Heart right ventricle (tissue), 16 donors: ENCODE data around the gene CA4. TPM values are rescaled to one million over a fixed set of nuclear protein-coding genes. Genes with fewer than 3 reads are reported as not detected.

Source experiments
- ATAC-seq, 8 donors: fragments of 200-7000 bp; cut with Tn5 transposase; one replicate each; pipeline ENCODE4 v1.9.1; 2020; ENCODE audit warnings: mild to moderate bottlenecking in 8 of 8, moderate library complexity in 8 of 8, moderate number of reproducible peaks in 1 of 8
- DNase-seq, 2 donors: peaks; one replicate each; pipeline ENCODE4 v3.0.0-alpha.2; 2020
- H3K27ac ChIP-seq, 10 donors: fragments of 200-600 bp; sonication (generic) in 2 of 10; one replicate each; pipeline versions ENCODE4 v1.5.0 to v1.8.0; 2020 to 2022; ENCODE audit warnings: mild to moderate bottlenecking in 3 of 10
- H3K27me3 ChIP-seq, 7 donors: fragments of 200-600 bp; one replicate each; pipeline ENCODE4 v1.8.0; 2021 to 2022; ENCODE audit warnings: mild to moderate bottlenecking in 2 of 7
- H3K36me3 ChIP-seq, 9 donors: fragments of 200-600 bp; sonication (generic) in 1 of 9; one replicate each; pipeline versions ENCODE4 v1.5.0 to v1.8.0; 2020 to 2022; ENCODE audit warnings: mild to moderate bottlenecking in 2 of 9
- H3K4me1 ChIP-seq, 9 donors: fragments of 200-600 bp; sonication (generic) in 1 of 9; one replicate each; pipeline versions ENCODE4 v1.5.0 to v1.8.0; 2020 to 2022; ENCODE audit warnings: mild to moderate bottlenecking in 4 of 9
- H3K4me3 ChIP-seq, 10 donors: fragments of 200-600 bp; sonication (generic) in 2 of 10; one replicate each; pipeline versions ENCODE4 v1.5.0 to v1.8.0; 2020 to 2022; ENCODE audit warnings: mild to moderate bottlenecking in 7 of 10, moderate library complexity in 2 of 10
- H3K9me3 ChIP-seq, 11 donors: fragments of 200-600 bp in 10 of 11; sonication (generic) in 2 of 11; one replicate each; pipeline versions ENCODE4 v1.5.0 to v1.8.0; 2013 to 2022; ENCODE audit warnings: mild to moderate bottlenecking in 2 of 11, control low read depth in 1 of 11, moderate library complexity in 1 of 11
- CTCF ChIP-seq, 9 donors: fragments of 200-600 bp; sonication (generic) in 2 of 9; IDR thresholded peaks; one replicate each; pipeline versions ENCODE4 v1.5.0 to v1.8.0; 2021 to 2022; ENCODE audit warnings: antibody characterized with exemption in 9 of 9, mild to moderate bottlenecking in 5 of 9, moderate library complexity in 1 of 9
- WGBS, 2 donors: extraction: QIAGEN DNeasy Blood & Tissue Kit; methylation state at CpG; one replicate each; pipeline ENCODE4 v1.1.7; 2013; ENCODE audit warnings: inconsistent platforms in 1 of 2; 5-methylcytosine and 5-hydroxymethylcytosine counted together
- intact Hi-C, 10 donors: fragments of 100-400 bp; cut with DNase I; formaldehyde crosslinking; loops; one replicate each; pipeline versions ENCODE4 v1.11.1 to v1.14.2; 2022
- polyA plus RNA-seq, 2 donors: library from polyadenylated mRNA; stranded (reverse); fragments of 200-250 nt; gene quantifications; one replicate each; pipeline ENCODE4 v1.2.3, GENCODE V29; 2013
- total RNA-seq, 10 donors: library from RNA; stranded (reverse); fragmentation: NEBNext Ultra II Directional in 3 of 10; extraction: Animal tissue kit (Norgen Biotek cat#: 25700) in 3 of 10; gene quantifications; one replicate each; pipeline versions ENCODE4 v1.2.1 to v1.2.4, GENCODE V29; 2021 to 2023
- donor health status: Arrhythmogenic right ventricular cardiomyopathy.
- donor health status: ischemic (EF 13 %, LVEDD 7.1; RV severe dilation, severe dysfunction).
- donor health status: healthy with polysubstance abuse.
- donor health status: DM: no; HTN: yes; CAD: no.
- donor health status: DM: no; HTN: no; CAD: no.
- donor health status: ischemic (EF 25% LVEDD 6.9; RV normal size, moderate dysfunction).
- donor health status: ischemic (EF 25% LVEDD 5.7; RV mildly dilated, moderate dysfunction).
- donor health status: healthy.
- donor health status: DM: yes; HTN: yes; CAD: no.
- donor health status: Ischemic cardiomyopathy.
- donor health status: ischemic (EF 35%, LVEDD 5.7; RV mildly dilated, moderate dysfunction).
- donor health status: nonischemic (EF 11% LVEDD 7.7; RV severe dilation, severe dysfunction).
- donor health status: DM: yes; HTN: yes; CAD: no.
- donor health status: PGD.
- donor health status: ischemic (EF 29% LVEDD 5.4; RV normal size, mild dysfunction).
- donor health status: nonischemic (EF 23%, LVEDD 6.1; RV moderate dilation, normal function).

The CA4 gene
- total and polyA plus RNA-seq, 12 donors = 5.7 to 57.8 (median 16.2) TPM

GRCh38 chr17:60160829-60161501 is 11.2 kb downstream of the CA4 start:
- DNase-seq (no peak), ATAC-seq (no peak)
- TF ChIP-seq CTCF (IDR thresholded peaks at IDR 0.05) = no peak
- Histone ChIP-seq H3K27me3 (peaks cover 0 to 53% (median 8%) of the 10 kb centered on the region in 7 donors), H3K27ac (peak overlapping the region in 9 of 10 donors; percentile 9 to 75 (median 53)), H3K4me3 (no peak overlapping the region), H3K9me3 (no peaks in the 10 kb centered on the region), H3K4me1 (peaks cover 0 to 64% (median 38%) of the 10 kb centered on the region in 9 donors), H3K36me3 (no peaks in the 10 kb centered on the region)
- WGBS, 2 donors = 52% methylated on average over 10 of the region's 10 CpGs
- intact Hi-C loops = no loop called here

GRCh38 chr17:60161598-60162330 is 12.0 kb downstream of the CA4 start:
- peak overlapping the region; percentile 9 to 75 (median 60) for H3K27ac ChIP-seq
- no peak for DNase-seq

GRCh38 chr17:60163108-60163784 is 13.5 kb downstream of the CA4 start:
- Histone ChIP-seq H3K9me3 (no peaks in the 10 kb centered on the region), H3K36me3 (no peaks in the 10 kb centered on the region), H3K4me1 (peaks cover 0 to 66% (median 56%) of the 10 kb centered on the region in 9 donors), H3K27me3 (peaks cover 0 to 36% (median 5%) of the 10 kb centered on the region in 7 donors), H3K4me3 (no peak overlapping the region), H3K27ac (peak overlapping the region in 9 of 10 donors; percentile 35 to 75 (median 56))
- ATAC-seq (peak; percentile 41 to 84 (median 70)), DNase-seq (peak in 1 of 2 donors; percentile 56)
- WGBS, 2 donors = 40 to 41% methylated on average over 20 of the region's 20 CpGs
- TF ChIP-seq CTCF (IDR thresholded peaks at IDR 0.05) = peak in 4 of 9 donors; percentile 12 to 34 (median 20)
- intact Hi-C loops = no loop called here

More at GRCh38 chr17:60161598-60162330, 12.0 kb downstream of the CA4 start:
- Histone ChIP-seq H3K4me1 (peaks cover 0 to 61% (median 46%) of the 10 kb centered on the region in 9 donors), H3K27me3 (peaks cover 0 to 51% (median 8%) of the 10 kb centered on the region in 7 donors), H3K36me3 (no peaks in the 10 kb centered on the region), H3K4me3 (no peak overlapping the region), H3K9me3 (no peaks in the 10 kb centered on the region)
- peak in 5 of 8 donors; percentile 13 to 43 (median 26) for ATAC-seq
- TF ChIP-seq CTCF (IDR thresholded peaks at IDR 0.05) = no peak
- intact Hi-C loops = no loop called here
- 36 to 37% methylated on average over 15 to 17 of the region's 17 CpGs for WGBS, 2 donors

GRCh38 chr17:60164164-60164563 is 14.4 kb downstream of the CA4 start:
- TF ChIP-seq CTCF (IDR thresholded peaks at IDR 0.05) = no peak
- intact Hi-C loops = no loop called here
- peak overlapping the region in 6 of 10 donors; percentile 35 to 75 (median 46) for H3K27ac ChIP-seq
- H3K36me3 ChIP-seq = no peaks in the 10 kb centered on the region
- DNase-seq = no peak
- H3K27me3 ChIP-seq = peaks cover 0 to 27% (median 2%) of the 10 kb centered on the region in 7 donors
- no peak for ATAC-seq
- WGBS, 2 donors = 75 to 78% methylated on average over 6 of the region's 6 CpGs
- no peak overlapping the region for H3K4me3 ChIP-seq
- H3K4me1 ChIP-seq = peaks cover 0 to 68% (median 60%) of the 10 kb centered on the region in 9 donors
- no peaks in the 10 kb centered on the region for H3K9me3 ChIP-seq
